Endothelial cell of umbilical vein (primary cell): Measurements from ENCODE around the gene CROCC2. TPM values are rescaled to one million over a fixed set of nuclear protein-coding genes. Genes with fewer than 3 reads are reported as not detected.

Source experiments
- BruUV-seq: library from RNA; stranded (reverse); fragments of 400-500 nt; replicated peaks from 2 replicates; lab custom pipeline; 2021; lab: Mats Ljungman, UMichigan
- CTCF ChIA-PET: fragments of 300-600, 350-600 bp; sonication (Branson Sonifier 250); formaldehyde crosslinking; loops from one replicate; lab custom pipeline; 2021; ENCODE audit warnings: antibody characterized with exemption, inconsistent platforms; lab: Charles Lee
- POLR2A ChIA-PET: fragments of 300-600, 350-600 bp; sonication (Branson Sonifier 250); formaldehyde crosslinking; loops from one replicate; lab custom pipeline; 2021; ENCODE audit warnings: antibody characterized with exemption, inconsistent platforms; lab: Charles Lee
- DNase-seq: peaks from one replicate; pipeline ENCODE4 v3.0.0-alpha.2; 2011; ENCODE audit warnings: low read depth, low spot score
- FAIRE-seq: peaks from 2 replicates; lab custom pipeline; 2011; peaks lifted over from hg19 to GRCh38; lab: Jason Lieb, UNC
- H2AFZ ChIP-seq: 2 replicates; pipeline ENCODE4 v1.6.0; 2012; ENCODE audit warnings: low read depth, low read length, control low read depth, inconsistent platforms
- H3K27ac ChIP-seq: 2 replicates; pipeline ENCODE4 v1.5.1; 2011; ENCODE audit warnings: low read depth, mild to moderate bottlenecking, control low read depth, low read length, moderate library complexity; ENCODE audit not compliant: insufficient read depth
- H3K27me3 ChIP-seq, 2 experiments: 2 replicates each; pipeline versions ENCODE4 v1.6.0 to v1.6.1; 2011; ENCODE audit warnings: low read length in 2 of 2, mixed read lengths in 1 of 2; ENCODE audit not compliant: control insufficient read depth in 2 of 2, insufficient read depth in 2 of 2
- H3K36me3 ChIP-seq, 2 experiments: 2 replicates in 1 of 2; 3 replicates in 1 of 2; pipeline ENCODE4 v1.5.1; 2011; ENCODE audit warnings: low read length in 2 of 2, mild to moderate bottlenecking in 1 of 2, moderate library complexity in 1 of 2; ENCODE audit not compliant: control insufficient read depth in 2 of 2, insufficient read depth in 2 of 2; ENCODE audit errors: extremely low read depth in 1 of 2
- H3K4me1 ChIP-seq: 3 replicates; pipeline ENCODE4 v1.5.1; 2011; ENCODE audit warnings: mild to moderate bottlenecking, low read length; ENCODE audit not compliant: control insufficient read depth, insufficient read depth; ENCODE audit errors: extremely low read depth
- H3K4me2 ChIP-seq: 2 replicates; pipeline ENCODE4 v1.6.1; 2011; ENCODE audit warnings: low read length, control low read depth, mixed read lengths; ENCODE audit not compliant: insufficient read depth
- H3K4me3 ChIP-seq, 3 experiments: fragments of 200-600 bp in 1 of 3; sonication (generic), shearing (Covaris generic) in 1 of 3; replicated peaks in 1 of 3; 2 replicates each; pipeline ENCODE4 v1.5.1; 2011 to 2016; ENCODE audit warnings: control low read depth in 3 of 3, low read length in 3 of 3, mild to moderate bottlenecking in 2 of 3, inconsistent platforms in 1 of 3, low read depth in 1 of 3, moderate library complexity in 1 of 3; ENCODE audit not compliant: insufficient read depth in 1 of 3
- H3K79me2 ChIP-seq: 2 replicates; pipeline ENCODE4 v1.6.0; 2012; ENCODE audit warnings: low read length, inconsistent platforms; ENCODE audit not compliant: control insufficient read depth, insufficient read depth
- H3K9ac ChIP-seq: replicated peaks from 2 replicates; pipeline ENCODE3; 2011; ENCODE audit warnings: low read length, control low read depth; ENCODE audit not compliant: insufficient read depth; ENCODE audit errors: extremely low read depth
- H3K9me1 ChIP-seq: replicated peaks from 3 replicates; pipeline ENCODE4 v1.6.0; 2011; ENCODE audit warnings: mild to moderate bottlenecking, low read length; ENCODE audit not compliant: control insufficient read depth, insufficient read depth; ENCODE audit errors: extremely low read depth
- H3K9me3 ChIP-seq: replicated peaks from 2 replicates; pipeline ENCODE4 v1.5.1; 2012; ENCODE audit warnings: low read length, inconsistent platforms; ENCODE audit not compliant: control insufficient read depth, insufficient read depth
- H4K20me1 ChIP-seq: replicated peaks from 2 replicates; pipeline ENCODE3; 2011; ENCODE audit warnings: mild to moderate bottlenecking, low read length; ENCODE audit not compliant: control insufficient read depth, insufficient read depth; ENCODE audit errors: extremely low read depth
- CTCF ChIP-seq, 2 donors: IDR thresholded peaks; 1 replicate in 1 of 2; 2 replicates in 1 of 2; pipeline ENCODE4 v1.5.1; 2011; ENCODE audit warnings: low read length in 2 of 2, mild to moderate bottlenecking in 2 of 2, moderate library complexity in 2 of 2, control low read depth in 1 of 2, inconsistent platforms in 1 of 2, low read depth in 1 of 2; ENCODE audit not compliant: insufficient read depth in 1 of 2; ENCODE audit errors: extremely low read depth in 1 of 2
- EZH2 ChIP-seq: IDR thresholded peaks from 2 replicates; pipeline ENCODE4 v1.6.1; 2012; ENCODE audit warnings: borderline replicate concordance, low read depth, mild to moderate bottlenecking, moderate library complexity, low read length, inconsistent platforms; ENCODE audit not compliant: severe bottlenecking
- FOS ChIP-seq: IDR thresholded peaks from 2 replicates; pipeline ENCODE4 v1.6.1; 2011; ENCODE audit warnings: mild to moderate bottlenecking, low read length, moderate library complexity, borderline replicate concordance; ENCODE audit not compliant: insufficient read depth
- GATA2 ChIP-seq: IDR thresholded peaks from 2 replicates; pipeline ENCODE4 v1.7.0; 2011; ENCODE audit warnings: low read depth, mild to moderate bottlenecking, moderate library complexity, mixed read lengths, low read length; ENCODE audit not compliant: insufficient read length, insufficient read depth
- JUN ChIP-seq: IDR thresholded peaks from 2 replicates; pipeline ENCODE4 v1.6.1; 2011; ENCODE audit warnings: borderline replicate concordance, low read depth; ENCODE audit not compliant: insufficient read length, insufficient read depth
- MAX ChIP-seq: IDR thresholded peaks from 2 replicates; pipeline ENCODE4 v1.6.1; 2011; ENCODE audit not compliant: insufficient read depth, insufficient read length
- MYC ChIP-seq: IDR thresholded peaks from one replicate; pipeline ENCODE4 v1.6.1; 2011; ENCODE audit warnings: mild to moderate bottlenecking, low read depth, low read length
- POLR2A ChIP-seq: IDR thresholded peaks from 2 replicates; pipeline ENCODE4 v1.6.1; 2012; ENCODE audit warnings: low read depth, mild to moderate bottlenecking, control low read depth, low read length
- POLR2AphosphoS5 ChIP-seq: IDR thresholded peaks from 2 replicates; pipeline ENCODE4 v1.6.1; 2012; ENCODE audit warnings: low read depth, mild to moderate bottlenecking, control low read depth, low read length, moderate library complexity; ENCODE audit not compliant: insufficient read depth
- dilution Hi-C: fragments of 300-500 bp; cut with MboI; formaldehyde crosslinking; loops from one replicate; pipeline ENCODE4 v1.15.0; 2019; ENCODE audit warnings: low sequenced_read_pairs; ENCODE audit not compliant: extremely low pct_ligation_motif_present
- intact Hi-C: fragments of 100-400 bp; cut with micrococcal nuclease; formaldehyde crosslinking; loops from one replicate; pipeline ENCODE4 v1.10.0; 2022
- polyA plus RNA-seq, 4 experiments: library from polyadenylated mRNA; depleted of rRNA in 3 of 4; stranded (reverse) in 3 of 4; unstranded in 1 of 4; fragments of >200 nt; gene quantifications; 2 replicates each; pipeline versions ENCODE4 v1.2.1 to v1.2.3, GENCODE V29; 2011 to 2012; ENCODE audit warnings: missing spikeins in 1 of 4
- total RNA-seq: library from RNA; stranded (reverse); gene quantifications from 2 replicates; pipeline ENCODE4 v1.2.3, GENCODE V29; 2021

Gene CROCC2
- total and polyA plus RNA-seq, 2 donors (not counting 3 experiments of a cell fraction or from before 2014, with no cell fraction given): not detected

GRCh38 chr2:241000831-241001321 is 94.7 kb downstream of the CROCC2 start:
- Histone ChIP-seq H2AFZ (no peak overlapping the region), H4K20me1 (no peaks in the 10 kb centered on the region), H3K9me1 (no peaks in the 10 kb centered on the region), H3K79me2 (peaks cover 4% of the 10 kb centered on the region), H3K4me2 (no peak overlapping the region), H3K4me1 (peaks cover 12% of the 10 kb centered on the region), H3K4me3 (no peak overlapping the region), H3K36me3 (no peaks in the 10 kb centered on the region), H3K9me3 (no peaks in the 10 kb centered on the region), H3K27me3 (no peaks in the 10 kb centered on the region), H3K27ac (no peak overlapping the region), H3K9ac (no peak overlapping the region)
- no peak for DNase-seq
- CTCF ChIA-PET: interaction anchor here (2.4 kb wide), 1 partner anchor 9 kb away, joined by 13 read pairs; no protein-coding TSS in a partner anchor
- intact Hi-C loops (no loop called here), dilution Hi-C loops (no loop called here)
- BruUV-seq: no TSS peak
- POLR2A ChIA-PET: interaction anchor here (0.9 kb wide), 1 partner anchor 9 kb away, joined by 3 read pairs; no protein-coding TSS in a partner anchor
- TF ChIP-seq POLR2AphosphoS5 (no peak), CTCF (IDR thresholded peaks at IDR 0.05; ENCODE audit: extremely low read depth in 1 of 2, insufficient read depth in 1 of 2, low read depth in 1 of 2, low read length in 2 of 2) (no peak), JUN (no peak), MAX (no peak), EZH2 (no peak), MYC (no peak), FOS (no peak), POLR2A (no peak), GATA2 (no peak)
- no peak for FAIRE-seq
